Measurements from ENCODE around the gene PRR29.

GRCh38 chr17:63989622-63990345, 8.4 kb upstream of the PRR29 start:
- TF ChIP-seq CTCF (conservative IDR thresholded peaks at IDR 0.05) (no peak), ZFX (IDR thresholded peaks at IDR 0.05) (no peak)

Data from C4-2B (cell line).